ENCODE results near the gene GTF3C4. TPM values are rescaled to one million over a fixed set of nuclear protein-coding genes. Genes with fewer than 3 reads are reported as not detected.

The GTF3C4 gene
- polyA plus RNA-seq, 4 donors = 24.2 to 26.4 (median 24.9) TPM

DNA sequence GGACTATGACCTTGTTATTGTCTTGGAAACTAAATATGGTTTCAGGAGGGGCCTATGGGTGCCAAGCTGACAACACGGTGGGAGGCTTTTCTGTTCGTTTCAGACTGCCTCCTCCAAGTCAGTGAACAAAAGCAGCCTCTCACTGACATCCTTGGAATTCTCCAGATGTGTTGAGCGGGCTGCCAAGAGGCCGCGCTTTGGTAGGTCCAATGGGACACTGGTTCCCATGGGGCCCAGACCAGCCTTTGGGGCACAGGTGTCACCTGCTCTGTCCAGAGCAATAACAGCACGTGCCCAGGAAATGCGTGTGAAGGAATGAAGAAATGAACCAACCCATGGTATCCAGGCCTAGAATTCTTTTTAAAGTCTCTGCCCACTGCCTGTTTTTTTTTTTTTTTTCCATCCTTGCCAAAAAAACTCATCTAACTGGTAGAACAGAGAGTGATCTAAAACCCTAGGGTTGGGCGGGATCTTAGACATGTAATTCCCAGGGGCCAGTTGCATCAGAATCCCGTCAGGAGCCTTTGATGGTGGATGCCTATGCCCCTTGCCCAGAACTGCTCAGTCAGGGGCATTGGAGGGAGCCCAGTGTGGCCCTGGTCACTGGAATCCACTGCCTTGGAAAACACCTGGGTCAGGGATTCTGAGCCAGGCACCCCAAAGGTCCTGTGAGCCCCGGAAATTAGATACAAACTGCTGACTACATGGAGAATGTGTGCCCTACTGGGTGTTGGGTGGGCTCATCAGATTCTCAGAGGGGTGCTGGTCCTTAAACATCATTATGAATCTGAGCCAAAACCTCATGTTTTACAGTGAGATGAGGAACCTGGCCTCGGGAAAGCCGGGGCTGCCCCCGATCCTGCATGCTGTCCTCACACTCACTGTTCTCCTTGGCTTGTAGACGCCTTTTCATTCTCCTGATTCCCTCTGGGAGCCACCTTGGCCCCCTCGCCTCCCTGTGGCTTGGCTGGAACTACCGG lies 60.1 kb downstream of the GTF3C4 start:
- DNase-seq (ENCODE audit: low read depth in 4 of 4, low spot score in 2 of 4) = no peak

DNA sequence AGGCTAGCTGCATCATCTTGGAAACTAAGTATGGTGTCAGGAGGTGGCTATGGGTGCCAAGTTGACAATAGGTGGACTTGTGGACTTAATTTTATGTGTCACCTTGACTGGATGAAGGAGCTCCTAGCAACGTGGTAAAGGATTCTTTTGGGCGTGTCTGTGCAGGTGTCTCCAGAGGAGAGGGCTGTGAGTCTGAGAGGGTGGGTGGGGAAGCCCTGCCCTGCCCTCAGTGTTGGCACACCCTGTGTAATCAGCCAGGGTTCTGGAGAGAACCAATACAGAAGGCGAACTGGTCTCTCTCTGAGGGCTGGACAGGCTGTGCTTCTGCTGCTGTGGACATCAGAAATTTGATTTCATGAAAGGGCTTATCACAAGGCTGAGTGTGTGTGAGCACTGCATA lies 61.0 kb downstream of the GTF3C4 start:
- no peak for DNase-seq (ENCODE audit: low read depth in 4 of 4, low spot score in 2 of 4)

DNA sequence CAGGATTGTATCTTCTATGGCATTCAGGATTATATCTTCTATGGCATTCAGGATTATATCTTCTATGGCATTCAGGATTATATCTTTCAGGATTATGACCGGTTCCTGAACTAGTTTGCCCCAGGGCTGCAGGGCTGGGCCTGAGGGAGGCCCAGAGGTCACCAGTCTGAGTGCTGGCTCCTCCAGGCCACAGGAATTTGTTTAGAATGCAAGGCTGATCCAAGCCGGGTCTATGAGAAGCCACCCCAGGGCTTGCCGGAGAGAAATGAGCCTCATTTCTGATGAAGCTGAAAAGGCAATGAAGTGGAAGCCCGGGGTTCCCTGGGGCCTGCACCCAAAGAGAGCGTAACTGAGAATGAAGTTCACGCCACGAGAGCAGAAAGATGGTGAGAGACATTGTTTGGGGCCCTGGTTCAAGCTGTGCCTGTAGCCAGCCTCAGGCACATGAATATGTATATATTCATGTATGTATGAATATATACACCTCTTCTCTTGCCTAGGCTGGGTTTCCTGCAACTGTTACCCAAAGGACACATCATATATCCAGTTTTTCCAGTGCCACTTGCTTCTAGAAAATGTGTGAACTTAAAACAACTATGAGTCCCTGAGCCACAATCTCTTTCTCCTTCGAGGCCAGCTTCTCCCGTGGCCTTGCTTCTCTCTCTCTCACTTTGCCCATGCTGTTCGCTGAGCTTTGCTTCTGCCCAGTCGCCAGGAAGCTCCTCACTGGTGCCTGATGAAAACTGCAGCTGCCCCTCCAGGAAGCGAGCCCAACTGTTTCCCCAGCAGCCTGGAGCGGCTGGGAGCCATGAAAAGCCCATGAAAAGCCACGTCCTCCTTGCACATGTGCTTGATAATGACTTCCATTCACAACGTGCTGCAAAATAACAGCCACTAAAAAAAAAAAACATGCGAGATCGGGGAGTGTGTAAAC lies 62.3 kb downstream of the GTF3C4 start:
- DNase-seq (ENCODE audit: low read depth in 4 of 4, low spot score in 2 of 4) = no peak

DNA sequence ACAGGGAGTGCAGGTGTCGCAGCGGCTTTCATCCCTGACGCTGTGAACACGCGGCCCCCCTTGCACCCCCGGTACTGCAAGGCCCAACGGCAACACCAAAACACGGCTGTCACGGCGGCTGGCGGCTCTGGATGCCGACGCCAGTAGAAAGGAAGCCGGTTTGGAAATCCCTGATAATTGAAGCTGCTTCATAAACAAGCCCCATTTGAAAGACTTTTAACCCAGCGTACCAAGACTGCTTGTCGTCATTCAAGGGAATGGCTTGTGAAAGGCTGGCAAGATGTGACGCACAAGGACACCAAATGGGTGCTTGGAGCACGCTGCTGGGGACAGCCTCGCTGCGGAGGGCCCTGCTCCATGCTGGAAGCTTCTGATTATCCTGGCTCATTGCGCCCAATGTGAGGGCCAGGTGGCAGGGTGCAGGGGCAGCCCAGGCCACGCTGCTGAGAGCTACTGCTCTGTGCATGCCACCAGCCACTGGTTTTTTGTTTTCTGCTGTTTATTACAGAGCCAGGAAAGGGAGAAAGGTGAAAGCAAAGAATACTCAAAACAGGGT lies 63.1 kb downstream of the GTF3C4 start:
- DNase-seq (ENCODE audit: low read depth in 4 of 4, low spot score in 2 of 4) = no peak

DNA sequence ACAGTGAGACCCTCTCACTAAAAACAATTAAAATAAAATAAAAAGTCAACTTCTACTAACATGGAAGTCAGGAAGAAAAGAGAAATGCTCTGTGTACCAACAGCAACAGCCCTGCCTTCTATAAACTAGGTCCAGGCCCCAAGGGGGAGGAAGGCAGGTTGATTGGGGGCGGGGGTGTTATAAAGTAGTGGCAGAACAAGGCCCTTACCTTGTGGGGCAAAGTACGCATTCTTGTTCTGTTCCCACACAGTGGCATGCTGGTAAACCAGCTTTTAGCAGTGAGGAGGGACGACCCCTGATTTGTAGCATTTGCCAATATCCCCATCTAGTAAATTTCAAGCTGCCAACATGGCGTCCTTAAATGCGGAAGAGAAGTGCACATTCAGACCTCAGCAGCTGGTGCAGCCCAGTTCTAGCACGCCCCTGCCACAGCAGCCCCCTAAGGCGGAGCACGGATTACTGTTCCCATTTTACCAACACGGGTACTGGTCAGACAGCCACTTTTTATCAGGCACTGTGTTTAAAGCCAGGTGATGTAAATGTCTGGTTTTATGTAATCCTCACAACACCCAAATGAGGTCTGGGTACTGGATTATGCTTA lies 69.5 kb downstream of the GTF3C4 start:
- DNase-seq (ENCODE audit: low read depth in 4 of 4, low spot score in 2 of 4) = no peak

DNA sequence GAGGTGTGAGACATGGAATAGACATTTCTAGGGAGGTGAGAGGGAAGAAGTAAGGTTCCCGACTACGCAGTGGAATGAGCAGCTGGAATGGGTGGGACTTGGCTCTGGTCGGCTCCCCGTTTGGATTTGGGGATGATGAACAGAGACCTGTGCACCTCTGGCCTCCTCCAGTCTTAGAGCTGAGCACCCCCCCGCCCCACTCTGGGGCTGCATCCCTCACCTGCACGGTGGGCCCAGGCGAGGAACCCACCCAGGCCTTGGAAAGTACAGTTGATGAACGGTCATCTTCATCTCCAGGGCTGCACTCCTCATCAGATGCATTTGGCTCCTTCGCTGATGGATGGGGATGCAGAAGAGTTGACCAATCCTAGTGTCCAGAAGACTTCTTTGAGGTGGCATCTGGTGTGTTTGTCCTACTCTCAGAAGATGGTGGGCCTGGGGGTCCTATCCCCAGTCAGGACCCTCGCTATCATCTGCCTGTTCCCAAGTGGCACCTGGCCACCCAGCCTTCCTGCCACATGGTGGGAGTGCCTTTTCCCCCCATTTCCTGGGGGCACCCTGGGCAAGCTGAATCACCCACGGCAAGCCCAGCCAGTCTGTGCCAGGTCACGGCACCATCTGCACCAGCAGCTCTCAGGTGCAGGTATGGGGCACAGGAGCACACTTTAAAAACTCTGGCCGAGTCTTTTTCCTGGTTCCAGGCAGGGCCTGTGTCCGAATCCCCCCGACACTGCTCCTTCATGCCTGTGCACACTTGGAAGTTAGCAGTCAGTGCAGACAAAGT lies 70.5 kb downstream of the GTF3C4 start:
- DNase-seq (ENCODE audit: low read depth in 4 of 4, low spot score in 2 of 4) = no peak

DNA sequence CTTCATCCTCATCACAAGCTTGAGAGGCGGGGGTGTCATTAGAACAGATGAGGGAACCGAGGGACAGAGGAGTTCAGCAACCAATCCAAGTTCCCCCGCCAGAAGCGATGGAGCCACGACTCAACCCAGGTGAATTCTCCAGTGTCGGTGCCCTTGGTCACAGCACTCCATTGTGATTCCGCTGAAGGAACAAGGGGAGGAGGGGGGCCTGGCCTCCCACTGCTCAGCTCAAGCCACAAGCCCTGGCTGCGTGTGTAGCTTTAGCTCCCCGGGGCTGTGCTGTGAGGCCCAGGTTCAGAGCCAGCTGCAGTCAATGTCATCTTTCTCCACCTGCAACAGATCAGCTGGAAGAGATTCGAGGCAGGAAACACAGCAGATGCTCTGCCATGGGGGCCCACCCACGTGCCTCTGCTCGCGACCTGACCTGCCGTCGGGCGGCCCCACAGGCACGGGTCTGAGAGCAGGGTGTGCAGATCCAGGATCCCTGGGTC lies 72.6 kb downstream of the GTF3C4 start:
- DNase-seq (ENCODE audit: low read depth in 4 of 4, low spot score in 2 of 4) = no peak

DNA sequence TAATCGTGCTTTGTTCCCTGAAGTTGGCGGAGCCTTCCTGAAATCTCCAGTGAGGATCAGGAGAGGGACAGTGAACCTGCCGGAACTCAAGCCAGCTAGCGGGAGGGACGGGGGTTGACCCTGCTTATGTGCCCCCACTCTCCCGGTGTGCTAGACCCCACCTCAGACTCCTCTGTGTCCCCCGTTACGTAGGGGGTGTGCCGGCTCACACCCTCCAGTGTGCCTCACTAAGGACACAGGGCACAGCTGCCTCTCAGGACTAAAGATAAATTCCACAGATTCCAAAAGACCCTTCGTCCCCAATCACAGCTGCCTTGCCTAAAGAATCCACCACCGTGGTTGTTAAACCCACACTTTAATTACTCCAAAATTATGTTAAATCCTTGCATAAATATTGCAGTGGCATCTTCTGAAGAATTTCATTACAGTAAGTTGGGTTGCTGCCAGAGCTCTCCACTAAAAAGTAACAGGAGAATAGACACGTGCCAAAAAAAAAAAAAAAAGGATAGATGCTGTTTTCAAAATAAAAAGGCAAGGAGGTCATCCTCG lies 73.7 kb downstream of the GTF3C4 start:
- no peak for DNase-seq (ENCODE audit: low read depth in 4 of 4, low spot score in 2 of 4)

Other genes starting within 250 kb of the GTF3C4 start
- not detected for gene BARHL1, start 87.9 kb upstream of the GTF3C4 start, polyA plus RNA-seq (ENCODE audit: insufficient read length in 4 of 4)
- 10 to 100 TPM; 16.3 to 20.3 (median 16.8) TPM for gene DDX31, start 481 bp upstream of the GTF3C4 start, polyA plus RNA-seq (ENCODE audit: insufficient read length in 4 of 4)
- 1 to 10 TPM; 2.9 to 4.0 (median 3.7) TPM for gene AK8, start 207.8 kb downstream of the GTF3C4 start, polyA plus RNA-seq (ENCODE audit: insufficient read length in 4 of 4)
- 10 to 100 TPM in 2 of 4 donors, 1 to 10 TPM in 2; 8.8 to 11.6 (median 9.5) TPM for gene SPACA9, start 208.4 kb downstream of the GTF3C4 start, polyA plus RNA-seq (ENCODE audit: insufficient read length in 4 of 4)